WI38 (cell line): ENCODE results near the gene TTBK1.

ENCODE experiments used
- H3K4me3 ChIP-seq: 2 replicates; pipeline ENCODE4 v1.5.1; 2011; ENCODE audit warnings: low read depth, mild to moderate bottlenecking, control low read depth, low read length
- CTCF ChIP-seq: IDR thresholded peaks from 2 replicates; pipeline ENCODE4 v1.5.1; 2012; ENCODE audit warnings: low read depth, mild to moderate bottlenecking, control low read depth, low read length

TTBK1 gene

GRCh38 chr6:43325876-43326275 lies 82.6 kb downstream of the TTBK1 start:
- no peak for TF ChIP-seq CTCF
- H3K4me3 ChIP-seq, result no peak overlapping the region

- no peak for TF ChIP-seq CTCF
- H3K4me3 ChIP-seq, result no peak overlapping the region
These were observed 85.2 kb downstream of the TTBK1 start for GRCh38 chr6:43328528-43328927.

GRCh38 chr6:43331470-43331869 lies 88.2 kb downstream of the TTBK1 start:
- no peak for TF ChIP-seq CTCF

GRCh38 chr6:43331891-43332290 lies 88.6 kb downstream of the TTBK1 start:
- no peak for TF ChIP-seq CTCF
- no peak overlapping the region for H3K4me3 ChIP-seq

More at GRCh38 chr6:43331470-43331869, 88.2 kb downstream of the TTBK1 start:
- no peak overlapping the region for H3K4me3 ChIP-seq

- TF ChIP-seq CTCF, result 0 out of 2 replicates have a peak, but pooled peaks have one; percentile 20
- no peak overlapping the region for H3K4me3 ChIP-seq
These were observed 91.3 kb downstream of the TTBK1 start for GRCh38 chr6:43334466-43335095.

- no peak for TF ChIP-seq CTCF
- no peak overlapping the region for H3K4me3 ChIP-seq
These were observed 92.2 kb downstream of the TTBK1 start for GRCh38 chr6:43335469-43335868.

GRCh38 chr6:43336382-43336781 lies 93.1 kb downstream of the TTBK1 start:
- TF ChIP-seq CTCF, result no peak
- no peak overlapping the region for H3K4me3 ChIP-seq
